K562 (cell line): Measurements from ENCODE around the gene SPRED2. TPM values are rescaled to one million over a fixed set of nuclear protein-coding genes. Genes with fewer than 3 reads are reported as not detected.

Experiments used
- ATAC-seq: fragments of 200-7000 bp; cut with Tn5 transposase; 3 replicates; pipeline ENCODE4 v1.9.1; 2020; ENCODE audit warnings: moderate library complexity
- BruUV-seq: library from RNA; stranded (reverse); fragments of 400-500 nt; replicated peaks from 2 replicates; lab custom pipeline; 2021; lab: Mats Ljungman, UMichigan
- CTCF ChIA-PET: fragments of 300-600 bp; formaldehyde crosslinking; extraction: SDS; loops from one replicate; lab custom pipeline; 2021; ENCODE audit warnings: low intra/inter-chr PET ratio; lab: Yijun Ruan, JAX
- POLR2A ChIA-PET: fragments of 300-600, 350-650 bp; sonication (Branson Sonifier 250); formaldehyde crosslinking; extraction: SDS; loops from one replicate; lab custom pipeline; 2021; ENCODE audit warnings: antibody characterized with exemption, inconsistent platforms; lab: Yijun Ruan, JAX
- DNase-seq, 4 experiments: peaks; one replicate each; pipeline versions ENCODE4 v3.0.0 to v3.0.0-alpha.2; 2011 to 2018; ENCODE audit warnings: low spot score in 3 of 4, mixed read lengths in 3 of 4; ENCODE audit errors: extremely low read depth in 1 of 4
- FAIRE-seq: peaks from 2 replicates; lab custom pipeline; 2011; peaks lifted over from hg19 to GRCh38; lab: Jason Lieb, UNC
- H2AFZ ChIP-seq: 2 replicates; pipeline ENCODE4 v1.6.0; 2011; ENCODE audit warnings: low read depth, low read length, control low read depth, inconsistent platforms
- H3K27ac ChIP-seq: fragments of 200-600 bp; 3 replicates; pipeline ENCODE4 v1.8.0; 2011; ENCODE audit warnings: low read depth, mild to moderate bottlenecking, control low read depth, inconsistent platforms, low read length, moderate library complexity, mixed read lengths; ENCODE audit errors: extremely low read depth
- H3K27me3 ChIP-seq, 2 experiments: fragments of 300-600 bp in 1 of 2; 2 replicates in 1 of 2; 3 replicates in 1 of 2; pipeline versions ENCODE4 v1.6.0 to v1.8.0; 2011; ENCODE audit warnings: inconsistent platforms in 2 of 2, low read length in 2 of 2, mild to moderate bottlenecking in 1 of 2, mixed read lengths in 1 of 2, moderate library complexity in 1 of 2; ENCODE audit not compliant: control insufficient read depth in 2 of 2, insufficient read depth in 2 of 2
- H3K36me3 ChIP-seq: fragments of 300-600 bp; 3 replicates; pipeline ENCODE4 v1.8.0; 2011; ENCODE audit warnings: mild to moderate bottlenecking, low read length, inconsistent platforms; ENCODE audit not compliant: control insufficient read depth, insufficient read depth
- H3K4me1 ChIP-seq, 2 experiments: fragments of 200-600 bp in 1 of 2; replicated peaks in 1 of 2; 2 replicates in 1 of 2; 3 replicates in 1 of 2; pipeline versions ENCODE4 v1.5.1 to v1.8.0; 2011; ENCODE audit warnings: inconsistent platforms in 2 of 2, low read length in 2 of 2, mild to moderate bottlenecking in 1 of 2, mixed read lengths in 1 of 2, moderate library complexity in 1 of 2; ENCODE audit not compliant: control insufficient read depth in 2 of 2, insufficient read depth in 2 of 2
- H3K4me2 ChIP-seq: 2 replicates; pipeline ENCODE4 v1.6.1; 2011; ENCODE audit warnings: low read length, control low read depth, inconsistent platforms, mixed read lengths; ENCODE audit not compliant: insufficient read depth
- H3K4me3 ChIP-seq: fragments of 200-600 bp; sonication (generic), shearing (Covaris generic); 2 replicates; pipeline ENCODE4 v1.5.1; 2016; ENCODE audit warnings: control low read depth, inconsistent platforms
- H3K79me2 ChIP-seq: fragments of 200-600 bp; 3 replicates; pipeline ENCODE4 v1.8.0; 2011; ENCODE audit warnings: low read length, inconsistent platforms; ENCODE audit not compliant: control insufficient read depth, insufficient read depth
- H3K9ac ChIP-seq, 2 experiments: 2 replicates each; pipeline versions ENCODE4 v1.6.0 to v1.6.1; 2011; ENCODE audit warnings: low read depth in 2 of 2, low read length in 2 of 2, control low read depth in 1 of 2, inconsistent platforms in 1 of 2, mild to moderate bottlenecking in 1 of 2, mixed read lengths in 1 of 2; ENCODE audit not compliant: insufficient read depth in 1 of 2
- H3K9me1 ChIP-seq: one replicate; pipeline ENCODE4 v1.6.0; 2011; ENCODE audit warnings: inconsistent platforms, mild to moderate bottlenecking, low read length, moderate library complexity; ENCODE audit not compliant: control insufficient read depth, insufficient read depth
- H3K9me3 ChIP-seq: replicated peaks from 2 replicates; pipeline ENCODE4 v1.5.1; 2011; ENCODE audit warnings: low read depth, low read length, inconsistent platforms; ENCODE audit not compliant: control insufficient read depth, insufficient read depth
- H4K20me1 ChIP-seq: replicated peaks from 2 replicates; pipeline ENCODE4 v1.6.1; 2011; ENCODE audit warnings: low read length, inconsistent platforms, mixed read lengths; ENCODE audit not compliant: control insufficient read depth, insufficient read depth
- ARNT ChIP-seq, 2 experiments: fragments of 450-650 bp; IDR thresholded peaks; 2 replicates each; pipeline ENCODE4 v1.6.1; 2016; ENCODE audit warnings: mild to moderate bottlenecking in 1 of 2
- ATF1 ChIP-seq, 2 experiments: fragments of 450-650 bp in 1 of 2; IDR thresholded peaks; 2 replicates each; pipeline ENCODE4 v1.6.1; 2016; ENCODE audit warnings: missing compliant biosample characterization in 1 of 2, missing genetic modification characterization in 1 of 2
- DIDO1 ChIP-seq: fragments of 450-650 bp; IDR thresholded peaks from 2 replicates; pipeline ENCODE4 v1.6.1; 2016; ENCODE audit warnings: low read depth, missing biosample characterization, missing genetic modification characterization
- FOXK1 ChIP-seq: sonication (generic); formaldehyde crosslinking; IDR thresholded peaks from 2 replicates; pipeline ENCODE4 v1.8.0; 2022; ENCODE audit warnings: missing genetic modification reagents, mild to moderate bottlenecking, borderline replicate concordance
- KLF16 ChIP-seq: IDR thresholded peaks from 2 replicates; pipeline ENCODE4 v1.6.1; 2016; ENCODE audit warnings: antibody characterized with exemption
- MTA2 ChIP-seq: fragments of 450-650 bp; IDR thresholded peaks from 2 replicates; pipeline ENCODE4 v1.6.1; 2016; ENCODE audit warnings: low read depth
- NR2C2 ChIP-seq, 2 experiments: fragments of 200-800 bp in 1 of 2; sonication (Bioruptor generic) in 1 of 2; sonication (generic) in 1 of 2; formaldehyde crosslinking in 1 of 2; IDR thresholded peaks; 2 replicates each; pipeline versions ENCODE4 v1.6.1 to v1.8.0; 2016 to 2022; ENCODE audit warnings: mild to moderate bottlenecking in 1 of 2, missing compliant biosample characterization in 1 of 2, missing genetic modification characterization in 1 of 2, missing genetic modification reagents in 1 of 2
- PTTG1 ChIP-seq: fragments of 450-650 bp; IDR thresholded peaks from 2 replicates; pipeline ENCODE4 v1.6.1; 2016; ENCODE audit warnings: low read depth, mild to moderate bottlenecking, missing genetic modification characterization, missing compliant biosample characterization
- SIRT6 ChIP-seq: IDR thresholded peaks from one replicate; pipeline ENCODE4 v1.6.1; 2012; ENCODE audit warnings: low read depth, mild to moderate bottlenecking, control low read depth, inconsistent platforms, low read length, moderate library complexity
- SRSF3 ChIP-seq: fragments of 200-400 bp; formaldehyde crosslinking; IDR thresholded peaks from 2 replicates; pipeline ENCODE4 v1.6.1; 2016; ENCODE audit warnings: mild to moderate bottlenecking, low read length, moderate library complexity; ENCODE audit not compliant: insufficient read depth
- ZNF507 ChIP-seq: conservative IDR thresholded peaks from 2 replicates; pipeline ENCODE4 v1.6.1; 2017; ENCODE audit warnings: missing genetic modification characterization, missing compliant biosample characterization
- WGBS: fragments of 100-300 bp; shearing (Covaris generic); methylation state at CpG from one replicate; pipeline ENCODE4 v1.1.6; 2016; ENCODE audit warnings: low coverage, mixed read lengths; ENCODE audit not compliant: insufficient coverage; ENCODE audit errors: missing lambda C conversion rate; 5-methylcytosine and 5-hydroxymethylcytosine counted together
- in situ Hi-C: fragments of 300-500 bp; cut with MboI; formaldehyde crosslinking; loops from 4 replicates; pipeline ENCODE4 v1.15.0; 2018; ENCODE audit warnings: inconsistent platforms, mixed read lengths
- intact Hi-C: fragments of 100-400 bp; cut with micrococcal nuclease; formaldehyde crosslinking; loops from 2 replicates; pipeline ENCODE4 v1.14.2; 2022
- polyA plus RNA-seq, 8 experiments: library from polyadenylated mRNA; depleted of rRNA in 4 of 8; stranded (reverse) in 5 of 8; unstranded in 3 of 8; fragments of >200 nt; fragmentation: Nextera tagmentation in 2 of 8; fragmentation: Illumina TruSeq in 1 of 8; extraction: Ambion mirVana in 2 of 8; extraction: Trizol in 1 of 8; gene quantifications; 2 replicates each; pipeline versions ENCODE4 v1.2.1 to v1.2.3, GENCODE V29; 2011 to 2014; ENCODE audit warnings: inconsistent platforms in 1 of 8, missing spikeins in 1 of 8
- total RNA-seq, 7 experiments: library from RNA; depleted of rRNA in 6 of 7; stranded (reverse); fragments of >200 nt in 6 of 7; fragmentation: Illumina TruSeq in 2 of 7; extraction: Trizol in 2 of 7; gene quantifications; 2 replicates each; pipeline versions ENCODE4 v1.2.1 to v1.2.3, GENCODE V29; 2011 to 2021; ENCODE audit warnings: low replicate concordance in 1 of 7
- TF ChIP-seq, protein P1 (sequence below): sonication (generic); formaldehyde crosslinking; IDR thresholded peaks from 2 replicates; pipeline ENCODE4 v1.8.1; 2023; ENCODE audit warnings: mild to moderate bottlenecking, missing genetic modification reagents
- TF ChIP-seq, protein P2 (sequence below): fragments of 450-650 bp; formaldehyde crosslinking; IDR thresholded peaks from 2 replicates; pipeline ENCODE4 v1.4.0; 2022; ENCODE audit warnings: missing genetic modification characterization
- TF ChIP-seq, protein P3 (sequence below): fragments of 450-650 bp; IDR thresholded peaks from 2 replicates; pipeline ENCODE4 v1.6.1; 2017; ENCODE audit warnings: mild to moderate bottlenecking, moderate library complexity
- TF ChIP-seq, protein P4 (sequence below): IDR thresholded peaks from 3 replicates; pipeline ENCODE4 v1.6.1; 2011; ENCODE audit warnings: borderline replicate concordance, mild to moderate bottlenecking; ENCODE audit not compliant: insufficient read length, insufficient read depth

SPRED2 gene
- total and polyA plus RNA-seq, 9 of the 15 experiments (the other 6 are each of a cell fraction or from before 2014, with no cell fraction given): 4.6 to 50.8 (median 14.1) TPM

DNA sequence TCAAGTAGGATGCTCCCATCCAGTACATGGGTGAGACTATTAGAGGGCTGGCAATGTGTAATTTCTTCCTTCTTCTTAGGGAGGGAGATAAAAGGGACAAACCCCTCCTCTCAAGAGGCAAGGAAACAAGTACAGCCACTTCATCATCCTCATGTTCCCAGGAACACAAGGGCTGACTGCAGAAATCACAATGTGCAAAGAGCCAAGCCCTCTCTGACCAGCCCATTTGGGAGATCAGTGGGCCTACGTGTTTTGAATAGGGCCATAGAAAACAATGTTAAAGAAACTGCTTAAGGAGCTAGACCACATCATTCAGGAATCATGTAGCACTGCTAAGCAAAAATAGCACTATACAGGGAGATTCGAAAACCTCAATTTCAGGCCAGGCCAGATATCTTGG lies 107.3 kb downstream of the SPRED2 start (continued):
- TF ChIP-seq, protein P1, sequence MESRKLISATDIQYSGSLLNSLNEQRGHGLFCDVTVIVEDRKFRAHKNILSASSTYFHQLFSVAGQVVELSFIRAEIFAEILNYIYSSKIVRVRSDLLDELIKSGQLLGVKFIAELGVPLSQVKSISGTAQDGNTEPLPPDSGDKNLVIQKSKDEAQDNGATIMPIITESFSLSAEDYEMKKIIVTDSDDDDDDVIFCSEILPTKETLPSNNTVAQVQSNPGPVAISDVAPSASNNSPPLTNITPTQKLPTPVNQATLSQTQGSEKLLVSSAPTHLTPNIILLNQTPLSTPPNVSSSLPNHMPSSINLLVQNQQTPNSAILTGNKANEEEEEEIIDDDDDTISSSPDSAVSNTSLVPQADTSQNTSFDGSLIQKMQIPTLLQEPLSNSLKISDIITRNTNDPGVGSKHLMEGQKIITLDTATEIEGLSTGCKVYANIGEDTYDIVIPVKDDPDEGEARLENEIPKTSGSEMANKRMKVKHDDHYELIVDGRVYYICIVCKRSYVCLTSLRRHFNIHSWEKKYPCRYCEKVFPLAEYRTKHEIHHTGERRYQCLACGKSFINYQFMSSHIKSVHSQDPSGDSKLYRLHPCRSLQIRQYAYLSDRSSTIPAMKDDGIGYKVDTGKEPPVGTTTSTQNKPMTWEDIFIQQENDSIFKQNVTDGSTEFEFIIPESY (CRISPR knock-in tag): no peak
- no peak for TF ChIP-seq FOXK1 (CRISPR knock-in tag)

DNA sequence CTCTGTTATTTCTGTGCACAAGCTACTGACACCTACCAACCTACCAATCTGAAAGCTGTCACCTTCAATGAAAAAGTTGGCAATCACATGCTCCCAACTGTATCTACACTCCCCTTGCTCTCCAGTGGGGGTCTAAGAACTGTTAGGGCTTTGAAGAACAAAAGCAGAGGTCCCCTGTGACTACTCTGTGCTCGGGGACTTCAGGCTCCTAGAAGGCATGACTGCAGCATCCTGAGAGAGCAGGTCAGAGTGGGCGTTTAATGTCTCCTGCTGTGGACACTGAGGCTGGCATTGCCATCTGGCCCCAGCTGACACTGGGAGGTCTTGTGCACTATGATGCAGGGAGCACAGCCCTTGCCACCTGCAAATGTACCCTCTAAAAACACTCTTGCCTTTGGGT lies 111.5 kb downstream of the SPRED2 start:
- H3K27ac ChIP-seq: no peak overlapping the region
- no peaks in the 10 kb centered on the region for H3K9me3 ChIP-seq
- FAIRE-seq: no peak
- 0 out of 2 replicates have a peak, but pooled peaks cover 3% of the 10 kb centered on the region for H4K20me1 ChIP-seq
- intact Hi-C loops: no loop called here
- ChIA-PET CTCF (no interaction called here), POLR2A (interaction anchor here (0.6 to 1.7 kb wide), 4 partner anchors 11 to 333 kb away, joined by 3 to 5 read pairs (median 3); no protein-coding TSS in a partner anchor)
- H3K9ac ChIP-seq: no peak overlapping the region; a peak in 1 of 4 replicates
- WGBS: 93% methylated on average over 2 of the region's 2 CpGs
- no peak for DNase-seq
- in situ Hi-C loops: no loop called here
- ATAC-seq: no peak
- no peaks in the 10 kb centered on the region for H3K9me1 ChIP-seq
- no TSS peak for BruUV-seq
- H3K36me3 ChIP-seq: peaks cover 53% of the 10 kb centered on the region
- no peak overlapping the region for H3K4me2 ChIP-seq
- H3K27me3 ChIP-seq: no peaks in the 10 kb centered on the region
- no peaks in the 10 kb centered on the region for H3K4me1 ChIP-seq
- H3K79me2 ChIP-seq: no peaks in the 10 kb centered on the region; the same call in 2 of the 3 replicates
- H2AFZ ChIP-seq: no peak overlapping the region
- no peak overlapping the region for H3K4me3 ChIP-seq
- TF ChIP-seq SRSF3 (no peak), SIRT6 (no peak), NR2C2 (CRISPR knock-in tag; IDR thresholded peaks at IDR 0.05) (no peak), NR2C2 (tag; IDR thresholded peaks at IDR 0.05) (no peak), ZNF507 (tag) (no peak), KLF16 (no peak), MTA2 (no peak), PTTG1 (tag) (no peak), ATF1 (CRISPR knock-in tag; IDR thresholded peaks at IDR 0.05) (no peak), ATF1 (tag; IDR thresholded peaks at IDR 0.05) (no peak), ARNT (IDR thresholded peaks at IDR 0.05) (no peak), DIDO1 (no peak)
- TF ChIP-seq, protein P2, sequence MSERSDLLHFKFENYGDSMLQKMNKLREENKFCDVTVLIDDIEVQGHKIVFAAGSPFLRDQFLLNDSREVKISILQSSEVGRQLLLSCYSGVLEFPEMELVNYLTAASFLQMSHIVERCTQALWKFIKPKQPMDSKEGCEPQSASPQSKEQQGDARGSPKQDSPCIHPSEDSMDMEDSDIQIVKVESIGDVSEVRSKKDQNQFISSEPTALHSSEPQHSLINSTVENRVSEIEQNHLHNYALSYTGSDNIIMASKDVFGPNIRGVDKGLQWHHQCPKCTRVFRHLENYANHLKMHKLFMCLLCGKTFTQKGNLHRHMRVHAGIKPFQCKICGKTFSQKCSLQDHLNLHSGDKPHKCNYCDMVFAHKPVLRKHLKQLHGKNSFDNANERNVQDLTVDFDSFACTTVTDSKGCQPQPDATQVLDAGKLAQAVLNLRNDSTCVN: no peak
- TF ChIP-seq, protein P3, sequence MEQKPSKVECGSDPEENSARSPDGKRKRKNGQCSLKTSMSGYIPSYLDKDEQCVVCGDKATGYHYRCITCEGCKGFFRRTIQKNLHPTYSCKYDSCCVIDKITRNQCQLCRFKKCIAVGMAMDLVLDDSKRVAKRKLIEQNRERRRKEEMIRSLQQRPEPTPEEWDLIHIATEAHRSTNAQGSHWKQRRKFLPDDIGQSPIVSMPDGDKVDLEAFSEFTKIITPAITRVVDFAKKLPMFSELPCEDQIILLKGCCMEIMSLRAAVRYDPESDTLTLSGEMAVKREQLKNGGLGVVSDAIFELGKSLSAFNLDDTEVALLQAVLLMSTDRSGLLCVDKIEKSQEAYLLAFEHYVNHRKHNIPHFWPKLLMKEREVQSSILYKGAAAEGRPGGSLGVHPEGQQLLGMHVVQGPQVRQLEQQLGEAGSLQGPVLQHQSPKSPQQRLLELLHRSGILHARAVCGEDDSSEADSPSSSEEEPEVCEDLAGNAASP: no peak
- TF ChIP-seq, protein P4, sequence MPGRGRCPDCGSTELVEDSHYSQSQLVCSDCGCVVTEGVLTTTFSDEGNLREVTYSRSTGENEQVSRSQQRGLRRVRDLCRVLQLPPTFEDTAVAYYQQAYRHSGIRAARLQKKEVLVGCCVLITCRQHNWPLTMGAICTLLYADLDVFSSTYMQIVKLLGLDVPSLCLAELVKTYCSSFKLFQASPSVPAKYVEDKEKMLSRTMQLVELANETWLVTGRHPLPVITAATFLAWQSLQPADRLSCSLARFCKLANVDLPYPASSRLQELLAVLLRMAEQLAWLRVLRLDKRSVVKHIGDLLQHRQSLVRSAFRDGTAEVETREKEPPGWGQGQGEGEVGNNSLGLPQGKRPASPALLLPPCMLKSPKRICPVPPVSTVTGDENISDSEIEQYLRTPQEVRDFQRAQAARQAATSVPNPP: no peak
